ENCODE measurements around the gene DLG4.
"Not testable (repeated sequence)": the region's sequence is repeated elsewhere in the genome, so short reads cannot be mapped to it uniquely, and the experiment has no call there.

Gene DLG4

GRCh38 chr17:7253082-7253481 lies 33.4 kb upstream of the DLG4 start:
- no peaks in the 10 kb centered on the region for H3K9me3 Mint-ChIP-seq
- H3K36me3 Mint-ChIP-seq (ENCODE audit: low read depth): peaks cover 81% of the 10 kb centered on the region
- H3K4me3 Mint-ChIP-seq: peak overlapping the region; percentile 89
- peak overlapping the region; percentile 100 for H3K27ac Mint-ChIP-seq
- no peaks in the 10 kb centered on the region for H3K27me3 Mint-ChIP-seq
- no peak for DNase-seq
- peaks cover 40% of the 10 kb centered on the region for H3K4me1 Mint-ChIP-seq (ENCODE audit: low read depth)

DNA sequence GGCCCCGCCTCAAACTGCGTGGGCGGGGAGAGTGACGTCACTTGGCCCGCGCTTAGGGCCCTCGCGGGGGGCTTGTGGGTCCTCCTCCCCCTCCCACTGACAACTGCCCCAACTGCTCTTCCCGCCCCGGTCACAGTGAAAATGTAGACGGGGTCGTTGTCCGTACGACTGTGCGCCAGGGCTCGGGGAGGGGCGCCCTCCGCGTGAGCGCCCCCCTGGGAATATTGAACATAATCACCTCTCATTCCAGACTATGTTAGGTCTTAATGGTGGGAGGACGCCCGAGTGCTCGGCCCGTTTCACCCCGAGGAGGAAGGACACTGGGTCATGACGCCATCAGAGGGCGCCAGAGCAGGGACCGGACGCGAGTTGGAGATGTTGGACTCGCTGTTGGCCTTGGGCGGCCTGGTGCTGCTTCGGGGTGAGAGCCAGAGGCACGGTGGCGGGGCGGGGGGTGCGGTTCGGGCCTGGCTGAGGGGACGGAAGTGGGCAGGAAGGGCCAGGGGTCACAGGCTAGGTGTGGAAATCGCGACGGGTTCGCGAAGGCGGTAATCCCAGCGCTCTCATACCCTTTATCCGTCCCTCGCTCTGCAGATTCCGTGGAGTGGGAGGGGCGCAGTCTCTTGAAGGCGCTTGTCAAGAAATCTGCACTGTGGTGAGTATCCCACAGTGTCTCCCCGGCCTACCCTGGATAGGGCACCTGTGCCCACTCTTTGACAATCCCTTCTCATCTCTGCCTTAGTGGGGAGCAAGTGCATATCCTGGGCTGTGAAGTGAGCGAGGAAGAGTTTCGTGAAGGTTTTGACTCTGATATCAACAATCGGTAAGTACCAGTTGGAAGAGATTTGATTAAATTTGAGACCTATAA lies 32.8 kb upstream of the DLG4 start, which contains the start of gene ELP5:
TSS of gene ELP5 (plus strand) at position 40 of the 868 bp plus-strand sequence. CDS start at position 376, 336 bp downstream.
- peak within 1 kb of the TSS; percentile 89 for H3K4me3 Mint-ChIP-seq
- peaks cover 42% of the 10 kb centered on the region for H3K4me1 Mint-ChIP-seq (ENCODE audit: low read depth)
- H3K36me3 Mint-ChIP-seq (ENCODE audit: low read depth): peaks cover 79% of the 10 kb centered on the region
- no peaks in the 10 kb centered on the region for H3K9me3 Mint-ChIP-seq
- no peaks in the 10 kb centered on the region for H3K27me3 Mint-ChIP-seq
- no peak for DNase-seq
- peak within 1 kb of the TSS; percentile 100 for H3K27ac Mint-ChIP-seq

DNA sequence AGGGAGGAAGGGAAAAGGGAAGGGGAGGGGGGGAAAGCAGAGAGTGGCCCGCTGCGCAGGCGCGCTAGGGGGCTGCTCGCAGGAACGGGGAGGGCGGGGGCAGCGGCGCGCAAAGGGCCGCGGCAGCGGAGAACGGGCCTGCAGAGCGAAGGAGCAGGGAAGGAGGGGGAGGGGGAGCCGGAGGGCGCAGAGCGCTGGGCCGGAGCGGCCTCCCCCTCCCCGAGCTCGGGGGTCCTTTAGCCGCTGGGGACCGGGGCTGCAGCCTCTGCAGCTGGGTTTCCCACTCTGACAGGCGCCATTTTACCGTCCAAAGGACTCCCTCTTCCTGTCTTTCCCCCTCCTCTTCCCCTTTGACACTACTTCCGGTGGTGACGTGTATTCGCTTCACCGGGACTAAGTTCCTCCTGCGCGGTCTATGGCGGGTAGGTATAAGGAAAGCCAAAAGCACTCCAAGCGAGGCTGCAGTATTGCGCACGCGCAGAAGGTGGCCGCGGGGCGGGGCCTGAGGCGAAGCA lies 32.1 kb upstream of the DLG4 start, which contains the start of gene CTDNEP1:
TSS of gene CTDNEP1 (minus strand) at position 74 of the 515 bp plus-strand sequence. CDS start 438 bp downstream, outside the sequence.
- peak; percentile 99 for DNase-seq
- H3K4me1 Mint-ChIP-seq (ENCODE audit: low read depth): peaks cover 46% of the 10 kb centered on the region
- H3K27me3 Mint-ChIP-seq: no peaks in the 10 kb centered on the region
- H3K36me3 Mint-ChIP-seq (ENCODE audit: low read depth): peaks cover 78% of the 10 kb centered on the region
- H3K9me3 Mint-ChIP-seq: no peaks in the 10 kb centered on the region
- peak within 1 kb of the TSS; percentile 89 for H3K4me3 Mint-ChIP-seq
- H3K27ac Mint-ChIP-seq: peak within 1 kb of the TSS; percentile 100

- Mint-ChIP-seq H3K36me3 (ENCODE audit: low read depth) (peaks cover 78% of the 10 kb centered on the region), H3K4me1 (ENCODE audit: low read depth) (peaks cover 51% of the 10 kb centered on the region), H3K9me3 (no peaks in the 10 kb centered on the region), H3K27me3 (no peaks in the 10 kb centered on the region), H3K4me3 (peak overlapping the region; percentile 89), H3K27ac (peak overlapping the region; percentile 100)
- no peak for DNase-seq
These were observed 31.3 kb upstream of the DLG4 start for GRCh38 chr17:7250695-7251627.

GRCh38 chr17:7249830-7250229 lies 30.2 kb upstream of the DLG4 start:
- H3K4me3 Mint-ChIP-seq: peak overlapping the region; percentile 89
- no peaks in the 10 kb centered on the region for H3K9me3 Mint-ChIP-seq
- H3K4me1 Mint-ChIP-seq (ENCODE audit: low read depth): peaks cover 50% of the 10 kb centered on the region
- no peaks in the 10 kb centered on the region for H3K27me3 Mint-ChIP-seq
- no peak for DNase-seq
- H3K27ac Mint-ChIP-seq: peak overlapping the region; percentile 95
- H3K36me3 Mint-ChIP-seq (ENCODE audit: low read depth): peaks cover 74% of the 10 kb centered on the region

DNA sequence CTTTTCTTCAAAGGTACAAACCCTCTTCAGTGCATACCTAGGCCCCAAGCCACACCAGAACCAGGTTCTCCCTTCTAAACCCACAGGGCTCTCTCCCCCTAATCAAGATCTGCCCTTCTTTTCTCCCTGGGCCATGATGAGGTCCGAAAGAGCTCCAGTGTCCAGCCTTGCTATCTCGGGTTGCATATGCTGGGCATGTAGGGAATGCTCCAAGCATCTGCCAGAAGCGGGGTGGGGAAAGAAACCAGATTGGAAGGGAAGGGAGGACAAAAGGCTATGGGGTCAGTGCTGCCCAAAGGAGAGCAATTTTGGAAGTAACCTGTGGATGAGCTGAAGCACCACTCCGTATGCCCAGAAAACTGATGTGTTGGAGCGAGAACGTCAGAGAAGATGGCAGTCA lies 29.6 kb upstream of the DLG4 start:
- H3K4me3 Mint-ChIP-seq: peak overlapping the region; percentile 89

GRCh38 chr17:7248796-7249195 lies 29.2 kb upstream of the DLG4 start:
- DNase-seq: no peak
- H3K27me3 Mint-ChIP-seq: no peaks in the 10 kb centered on the region
- peak overlapping the region; percentile 95 for H3K27ac Mint-ChIP-seq
- peak overlapping the region; percentile 89 for H3K4me3 Mint-ChIP-seq
- peaks cover 74% of the 10 kb centered on the region for H3K36me3 Mint-ChIP-seq (ENCODE audit: low read depth)
- H3K4me1 Mint-ChIP-seq (ENCODE audit: low read depth): peaks cover 41% of the 10 kb centered on the region
- no peaks in the 10 kb centered on the region for H3K9me3 Mint-ChIP-seq

More for the DNA sequence above, 29.6 kb upstream of the DLG4 start:
- H3K9me3 Mint-ChIP-seq: no peaks in the 10 kb centered on the region
- H3K27ac Mint-ChIP-seq: peak overlapping the region; percentile 95
- H3K36me3 Mint-ChIP-seq (ENCODE audit: low read depth): peaks cover 74% of the 10 kb centered on the region
- DNase-seq: no peak
- H3K27me3 Mint-ChIP-seq: no peaks in the 10 kb centered on the region
- peaks cover 45% of the 10 kb centered on the region for H3K4me1 Mint-ChIP-seq (ENCODE audit: low read depth)

DNA sequence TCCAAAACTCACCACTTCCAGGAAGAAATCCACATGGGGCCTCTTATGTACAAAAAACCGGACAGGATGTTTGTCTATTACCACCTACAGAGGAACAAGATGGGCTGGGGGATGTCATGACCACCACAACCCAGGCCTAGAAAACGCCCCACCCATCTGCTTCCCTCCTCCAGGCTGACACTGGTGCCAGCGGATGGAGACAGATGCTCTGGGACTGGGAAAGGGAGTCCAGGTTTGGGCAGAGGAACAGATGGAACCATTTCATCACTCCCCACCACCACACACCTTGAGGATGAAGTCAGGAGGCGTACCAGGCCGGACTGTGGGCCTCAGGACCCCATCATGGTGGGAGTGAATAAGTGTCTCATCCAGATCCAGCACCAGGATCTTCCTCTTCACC lies 27.1 kb upstream of the DLG4 start:
- Mint-ChIP-seq H3K27me3 (no peaks in the 10 kb centered on the region), H3K27ac (peak overlapping the region; percentile 72)

GRCh38 chr17:7243838-7244237 lies 24.2 kb upstream of the DLG4 start:
- not testable (repeated sequence) for H3K9me3 Mint-ChIP-seq, H3K27me3 Mint-ChIP-seq, H3K4me3 Mint-ChIP-seq, DNase-seq
- H3K4me1 Mint-ChIP-seq (ENCODE audit: low read depth): peaks cover 51% of the 10 kb centered on the region
- peak overlapping the region; percentile 67 for H3K27ac Mint-ChIP-seq
- peaks cover 77% of the 10 kb centered on the region for H3K36me3 Mint-ChIP-seq (ENCODE audit: low read depth)

More for the DNA sequence above, 27.1 kb upstream of the DLG4 start:
- Mint-ChIP-seq H3K36me3 (ENCODE audit: low read depth) (peaks cover 73% of the 10 kb centered on the region), H3K4me3 (no peak overlapping the region), H3K4me1 (ENCODE audit: low read depth) (peaks cover 44% of the 10 kb centered on the region), H3K9me3 (no peaks in the 10 kb centered on the region)
- no peak for DNase-seq

GRCh38 chr17:7243453-7243729 lies 23.8 kb upstream of the DLG4 start:
- Mint-ChIP-seq H3K27ac (peak overlapping the region; percentile 99), H3K27me3 (no peaks in the 10 kb centered on the region), H3K4me1 (ENCODE audit: low read depth) (peaks cover 46% of the 10 kb centered on the region), H3K36me3 (ENCODE audit: low read depth) (peaks cover 76% of the 10 kb centered on the region), H3K9me3 (no peaks in the 10 kb centered on the region), H3K4me3 (peak overlapping the region; percentile 98)
- DNase-seq: no peak

- H3K4me1 Mint-ChIP-seq (ENCODE audit: low read depth): peaks cover 46% of the 10 kb centered on the region
- DNase-seq: peak; percentile 92
- no peaks in the 10 kb centered on the region for H3K9me3 Mint-ChIP-seq
- peak overlapping the region; percentile 99 for H3K27ac Mint-ChIP-seq
- H3K27me3 Mint-ChIP-seq: no peaks in the 10 kb centered on the region
- H3K36me3 Mint-ChIP-seq (ENCODE audit: low read depth): peaks cover 76% of the 10 kb centered on the region
- peak overlapping the region; percentile 98 for H3K4me3 Mint-ChIP-seq
These were observed 23.2 kb upstream of the DLG4 start for GRCh38 chr17:7242717-7243452.

DNA sequence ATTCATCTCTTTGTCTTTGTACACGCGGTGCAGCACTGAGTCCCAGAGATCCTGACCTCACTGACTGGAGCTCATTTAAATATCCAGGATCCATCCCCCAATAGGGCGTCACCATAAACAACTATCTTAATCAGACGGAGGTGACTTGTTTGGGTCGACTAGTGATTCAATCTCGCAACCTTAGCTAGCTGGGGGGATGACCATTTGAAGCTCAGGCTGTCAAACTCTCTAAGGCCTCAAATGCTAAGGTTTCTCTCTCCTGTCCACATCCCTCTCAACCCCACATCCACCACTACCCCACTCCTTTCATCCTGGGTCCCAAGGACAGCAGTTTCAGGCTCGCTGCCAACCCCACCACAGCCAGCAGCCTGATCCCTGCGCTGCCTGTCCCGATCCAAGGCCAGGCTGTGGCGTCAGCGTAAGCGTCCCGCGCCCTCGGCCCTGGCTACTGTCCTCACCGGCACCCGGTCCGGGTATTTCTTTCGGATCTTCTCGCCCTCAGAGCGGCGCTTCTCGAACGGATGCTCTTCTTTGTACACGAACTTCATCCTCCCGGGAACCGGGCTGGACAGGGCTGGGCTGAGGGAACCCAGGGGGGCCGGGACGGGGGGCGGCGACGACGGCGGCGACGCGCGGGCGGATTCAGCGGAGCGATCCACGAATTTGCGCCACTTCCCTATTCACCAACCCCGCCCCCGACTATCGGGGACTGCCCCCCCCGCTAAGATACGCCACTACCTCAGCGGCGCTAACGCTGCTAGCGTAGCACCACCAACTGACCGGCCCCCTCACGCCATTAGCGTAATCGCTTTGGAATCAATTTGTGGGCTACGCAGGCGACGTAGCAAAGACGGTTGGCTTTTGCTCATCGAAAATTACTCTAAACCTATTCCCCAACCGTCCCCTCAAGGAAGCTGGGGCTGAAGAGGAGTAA lies 22.4 kb upstream of the DLG4 start, which contains the start of gene GABARAP:
TSS of gene GABARAP (minus strand) at position 667 of the 934 bp plus-strand sequence. CDS start at position 548, 119 bp downstream.
- H3K27ac Mint-ChIP-seq: peak within 1 kb of the TSS; percentile 99
- DNase-seq: peak; percentile 97
- no peaks in the 10 kb centered on the region for H3K9me3 Mint-ChIP-seq
- H3K36me3 Mint-ChIP-seq (ENCODE audit: low read depth): peaks cover 78% of the 10 kb centered on the region
- H3K4me3 Mint-ChIP-seq: peak within 1 kb of the TSS; percentile 98
- no peaks in the 10 kb centered on the region for H3K27me3 Mint-ChIP-seq
- H3K4me1 Mint-ChIP-seq (ENCODE audit: low read depth): peaks cover 47% of the 10 kb centered on the region
